H1 (cell line): ENCODE measurements around the gene NOMO2. TPM values are rescaled to one million over a fixed set of nuclear protein-coding genes. Genes with fewer than 3 reads are reported as not detected.
"Not testable (repeated sequence)": the region's sequence is repeated elsewhere in the genome, so short reads cannot be mapped to it uniquely, and the experiment has no call there.

Experiments used
- CTCF ChIA-PET: fragments of 300-600 bp; sonication (Branson Sonifier 250); formaldehyde crosslinking; loops from one replicate; lab custom pipeline; 2021; ENCODE audit not compliant: partially characterized antibody; lab: Charles Lee
- POLR2A ChIA-PET: fragments of 300-600 bp; sonication (Branson Sonifier 250); formaldehyde crosslinking; loops from one replicate; lab custom pipeline; 2021; ENCODE audit warnings: inconsistent platforms; ENCODE audit not compliant: partially characterized antibody; lab: Charles Lee
- DNase-seq, 2 experiments: peaks; one replicate each; pipeline versions ENCODE4 v3.0.0 to v3.0.0-alpha.2; 2010 to 2022; ENCODE audit warnings: low spot score in 2 of 2, low read depth in 1 of 2, mixed read lengths in 1 of 2
- FAIRE-seq: peaks from 2 replicates; lab custom pipeline; 2011; peaks lifted over from hg19 to GRCh38; lab: Jason Lieb, UNC
- H2AFZ ChIP-seq: 2 replicates; pipeline ENCODE4 v1.8.1; 2012; ENCODE audit warnings: low read length, inconsistent platforms
- H2AK5ac ChIP-seq: 2 replicates; pipeline ENCODE4 v1.6.1; 2013; ENCODE audit warnings: low read depth, low read length
- H2BK120ac ChIP-seq: replicated peaks from 2 replicates; pipeline ENCODE3; 2013; ENCODE audit warnings: low read depth, low read length, inconsistent platforms
- H2BK12ac ChIP-seq: 2 replicates; pipeline ENCODE4 v1.6.1; 2013; ENCODE audit warnings: low read depth, low read length
- H2BK15ac ChIP-seq: 2 replicates; pipeline ENCODE4 v1.6.1; 2013; ENCODE audit warnings: low read length
- H2BK20ac ChIP-seq: 2 replicates; pipeline ENCODE4 v1.6.1; 2013; ENCODE audit warnings: low read length
- H2BK5ac ChIP-seq: 2 replicates; pipeline ENCODE4 v1.6.1; 2013; ENCODE audit warnings: low read depth, low read length
- H3K14ac ChIP-seq: 2 replicates; pipeline ENCODE4 v1.6.1; 2013; ENCODE audit warnings: inconsistent platforms; ENCODE audit not compliant: insufficient read length
- H3K18ac ChIP-seq: 2 replicates; pipeline ENCODE4 v1.6.1; 2013; ENCODE audit warnings: low read length; ENCODE audit errors: extremely low read depth
- H3K23ac ChIP-seq: 2 replicates; pipeline ENCODE4 v1.6.1; 2013; ENCODE audit warnings: inconsistent platforms; ENCODE audit not compliant: insufficient read length
- H3K23me2 ChIP-seq: 2 replicates; pipeline ENCODE4 v1.6.1; 2013; ENCODE audit warnings: low read depth, low read length
- H3K27ac ChIP-seq: 2 replicates; pipeline ENCODE4 v1.6.1; 2011; ENCODE audit warnings: low read depth, low read length, inconsistent platforms
- H3K27me3 ChIP-seq, 4 experiments: replicated peaks in 1 of 4; 1 replicate in 1 of 4; 2 replicates in 3 of 4; pipeline versions ENCODE4 v1.6.1 to v1.8.1; 2011 to 2013; ENCODE audit warnings: low read length in 3 of 4, mild to moderate bottlenecking in 3 of 4, inconsistent platforms in 2 of 4, mixed read lengths in 2 of 4, moderate library complexity in 1 of 4; ENCODE audit not compliant: control insufficient read depth in 3 of 4, insufficient read depth in 3 of 4; ENCODE audit errors: extremely low read depth in 1 of 4
- H3K36me3 ChIP-seq, 4 experiments: 2 replicates each; pipeline versions ENCODE4 v1.6.1 to v1.8.1; 2011 to 2013; ENCODE audit warnings: mild to moderate bottlenecking in 4 of 4, low read length in 3 of 4, moderate library complexity in 2 of 4, control low read depth in 1 of 4, inconsistent platforms in 1 of 4; ENCODE audit not compliant: insufficient read depth in 4 of 4, control insufficient read depth in 2 of 4
- H3K4ac ChIP-seq: replicated peaks from 2 replicates; pipeline ENCODE3; 2013; ENCODE audit warnings: low read length, low read depth, mixed read lengths, inconsistent platforms; ENCODE audit not compliant: insufficient read length
- H3K4me1 ChIP-seq, 4 experiments: replicated peaks in 1 of 4; 1 replicate in 1 of 4; 2 replicates in 3 of 4; pipeline versions ENCODE4 v1.6.1 to v1.8.1; 2011 to 2013; ENCODE audit warnings: low read length in 3 of 4, inconsistent platforms in 2 of 4, mixed read lengths in 1 of 4; ENCODE audit not compliant: insufficient read depth in 4 of 4, control insufficient read depth in 3 of 4
- H3K4me2 ChIP-seq, 2 experiments: 2 replicates each; pipeline versions ENCODE4 v1.6.1 to v1.8.1; 2011 to 2013; ENCODE audit warnings: low read depth in 2 of 2, low read length in 2 of 2, control low read depth in 1 of 2, inconsistent platforms in 1 of 2, mild to moderate bottlenecking in 1 of 2; ENCODE audit not compliant: insufficient read depth in 1 of 2
- H3K4me3 ChIP-seq, 4 experiments: fragments of 200-600, 300-600 bp in 1 of 4; sonication (generic), shearing (Covaris generic), sonication (Bioruptor Twin) in 1 of 4; 2 replicates each; pipeline versions ENCODE4 v1.5.1 to v1.8.1; 2011 to 2016; ENCODE audit warnings: low read length in 4 of 4, low read depth in 3 of 4, control low read depth in 2 of 4, inconsistent platforms in 2 of 4, mild to moderate bottlenecking in 2 of 4, mixed read lengths in 1 of 4, moderate library complexity in 1 of 4; ENCODE audit not compliant: insufficient read depth in 2 of 4; ENCODE audit errors: extremely low read depth in 1 of 4
- H3K56ac ChIP-seq: replicated peaks from 2 replicates; pipeline ENCODE3; 2013; ENCODE audit warnings: low read depth, mild to moderate bottlenecking, mixed read lengths, low read length, inconsistent platforms; ENCODE audit not compliant: insufficient read length
- H3K79me1 ChIP-seq: 2 replicates; pipeline ENCODE4 v1.6.1; 2013; ENCODE audit warnings: low read depth, low read length, control low read depth
- H3K79me2 ChIP-seq, 2 experiments: 2 replicates each; pipeline versions ENCODE4 v1.6.1 to v1.8.1; 2012 to 2013; ENCODE audit warnings: low read length in 2 of 2, mild to moderate bottlenecking in 2 of 2, inconsistent platforms in 1 of 2; ENCODE audit not compliant: insufficient read depth in 2 of 2, control insufficient read depth in 1 of 2
- H3K9ac ChIP-seq, 4 experiments: replicated peaks in 1 of 4; 1 replicate in 1 of 4; 2 replicates in 3 of 4; pipeline versions ENCODE4 v1.6.1 to v1.8.1; 2011 to 2013; ENCODE audit warnings: low read depth in 3 of 4, low read length in 3 of 4, control low read depth in 2 of 4, mild to moderate bottlenecking in 2 of 4, moderate library complexity in 2 of 4, inconsistent platforms in 1 of 4; ENCODE audit errors: extremely low read depth in 1 of 4
- H3K9me3 ChIP-seq, 2 experiments: 2 replicates each; pipeline versions ENCODE4 v1.6.1 to v1.8.1; 2012 to 2013; ENCODE audit warnings: mild to moderate bottlenecking in 2 of 2, moderate library complexity in 2 of 2, control low read depth in 1 of 2, inconsistent platforms in 1 of 2, low read depth in 1 of 2, low read length in 1 of 2, mixed read lengths in 1 of 2; ENCODE audit not compliant: insufficient read depth in 2 of 2
- H4K20me1 ChIP-seq, 2 experiments: replicated peaks in 1 of 2; 2 replicates each; pipeline versions ENCODE3 to v1.8.1; 2011 to 2013; ENCODE audit warnings: inconsistent platforms in 2 of 2, low read length in 2 of 2, mild to moderate bottlenecking in 1 of 2; ENCODE audit not compliant: insufficient read depth in 2 of 2, control insufficient read depth in 1 of 2
- H4K5ac ChIP-seq: 2 replicates; pipeline ENCODE4 v1.6.1; 2013; ENCODE audit warnings: low read length, low read depth, mixed read lengths, inconsistent platforms; ENCODE audit not compliant: insufficient read length
- H4K8ac ChIP-seq: 2 replicates; pipeline ENCODE4 v1.8.0; 2013; ENCODE audit warnings: mild to moderate bottlenecking, moderate library complexity, low read length, inconsistent platforms; ENCODE audit not compliant: insufficient read depth; ENCODE audit errors: extremely low read depth
- H4K91ac ChIP-seq: replicated peaks from 2 replicates; pipeline ENCODE3; 2013; ENCODE audit warnings: low read length, mixed read lengths, inconsistent platforms; ENCODE audit not compliant: insufficient read length
- WGBS, 2 experiments: shearing (Covaris generic) in 1 of 2; methylation state at CpG; one replicate each; pipeline versions ENCODE4 v1.1.6 to v1.1.7; 2013 to 2015; ENCODE audit warnings: low lambda C conversion rate in 2 of 2, mixed read lengths in 2 of 2, inconsistent platforms in 1 of 2, low coverage in 1 of 2, missing lambda C conversion rate in 1 of 2; ENCODE audit not compliant: insufficient replicate concordance in 2 of 2, insufficient coverage in 1 of 2, insufficient read length in 1 of 2; ENCODE audit errors: extremely low coverage in 1 of 2, missing lambda C conversion rate in 1 of 2; 5-methylcytosine and 5-hydroxymethylcytosine counted together
- polyA plus RNA-seq, 7 experiments: library from polyadenylated mRNA; depleted of rRNA in 3 of 7; stranded (reverse) in 5 of 7; unstranded in 2 of 7; fragments of >200 nt in 5 of 7; fragments of 200-250 nt in 2 of 7; gene quantifications; 1 replicate in 5 of 7; 2 replicates in 1 of 7; 4 replicates in 1 of 7; pipeline versions ENCODE4 v1.2.1 to v1.2.3, GENCODE V29; 2011 to 2013; ENCODE audit warnings: missing spikeins in 2 of 7, mixed read lengths in 2 of 7
- total RNA-seq: library from RNA; stranded (reverse); fragmentation: NEBNext Ultra II Directional; extraction: Animal tissue kit (Norgen Biotek cat#: 25700); gene quantifications from 2 replicates; pipeline ENCODE4 v1.2.1, GENCODE V29; 2021

The NOMO2 gene
- total and polyA plus RNA-seq, 2 of the 8 experiments (the other 6 are each of a cell fraction or from before 2014, with no cell fraction given): 116 to 137 TPM

GRCh38 chr16:18547382-18547781 is 14.5 kb downstream of the NOMO2 start:
- H2BK120ac ChIP-seq, H4K8ac ChIP-seq, DNase-seq, POLR2A ChIA-PET, H3K36me3 ChIP-seq, H2AFZ ChIP-seq, H3K9me3 ChIP-seq, H3K23ac ChIP-seq, H2BK12ac ChIP-seq, H3K23me2 ChIP-seq, H2BK20ac ChIP-seq, H3K27ac ChIP-seq, H4K20me1 ChIP-seq, H3K56ac ChIP-seq, H3K27me3 ChIP-seq, H3K4me2 ChIP-seq, H3K79me2 ChIP-seq, H3K79me1 ChIP-seq, H3K4me3 ChIP-seq, H4K91ac ChIP-seq, H2BK15ac ChIP-seq, CTCF ChIA-PET, H3K14ac ChIP-seq, FAIRE-seq, H3K4me1 ChIP-seq, H2BK5ac ChIP-seq, H3K4ac ChIP-seq, H3K9ac ChIP-seq, H3K18ac ChIP-seq, H4K5ac ChIP-seq, H2AK5ac ChIP-seq: not testable (repeated sequence)
- 98% methylated on average over 4 of the region's 6 CpGs; no CpG with 5 or more reads in 1 of the 2 experiments for WGBS, 2 experiments

- H3K56ac ChIP-seq, H3K4me1 ChIP-seq, FAIRE-seq, H3K4me3 ChIP-seq, CTCF ChIA-PET, H3K23me2 ChIP-seq, H3K27me3 ChIP-seq, H3K9ac ChIP-seq, H3K9me3 ChIP-seq, H3K79me1 ChIP-seq, H4K91ac ChIP-seq, H2BK20ac ChIP-seq, H3K23ac ChIP-seq, H2BK12ac ChIP-seq, H3K36me3 ChIP-seq, H2BK5ac ChIP-seq, H2AK5ac ChIP-seq, H3K4me2 ChIP-seq, H3K79me2 ChIP-seq, H3K4ac ChIP-seq, DNase-seq, H2BK120ac ChIP-seq, H4K20me1 ChIP-seq, POLR2A ChIA-PET, H3K27ac ChIP-seq, H4K8ac ChIP-seq, H2AFZ ChIP-seq, H3K18ac ChIP-seq, H2BK15ac ChIP-seq, H4K5ac ChIP-seq, H3K14ac ChIP-seq: not testable (repeated sequence)
- WGBS, 2 experiments: no CpG with 5 or more reads among the region's 5 CpGs
Measured at GRCh38 chr16:18546853-18547252, 15.0 kb downstream of the NOMO2 start.
